IMR-90 (cell line): ENCODE results near the gene CD6. TPM values are rescaled to one million over a fixed set of nuclear protein-coding genes. Genes with fewer than 3 reads are reported as not detected.

Experiments
- ATAC-seq: fragments of 200-7000 bp; cut with Tn5 transposase; 2 replicates; pipeline ENCODE4 v1.9.1; 2020; ENCODE audit warnings: low read depth, mild to moderate bottlenecking, moderate library complexity
- BruUV-seq: library from RNA; stranded (reverse); fragments of 400-500 nt; replicated peaks from 2 replicates; lab custom pipeline; 2021; lab: Mats Ljungman, UMichigan
- CTCF ChIA-PET: fragments of 300-600 bp; formaldehyde crosslinking; extraction: SDS; loops from one replicate; lab custom pipeline; 2021; ENCODE audit warnings: antibody characterized with exemption; lab: Yijun Ruan, JAX
- POLR2A ChIA-PET: fragments of 300-600 bp; sonication (Branson Sonifier 250); formaldehyde crosslinking; loops from one replicate; lab custom pipeline; 2022; ENCODE audit warnings: antibody characterized with exemption; ENCODE audit not compliant: unreplicated experiment; lab: Charles Lee
- DNase-seq: peaks from one replicate; pipeline ENCODE4 v3.0.0; 2013
- H2AFZ ChIP-seq: replicated peaks from 2 replicates; pipeline ENCODE3; 2013; ENCODE audit warnings: low read length, mild to moderate bottlenecking; ENCODE audit not compliant: poor library complexity
- H2AK5ac ChIP-seq: 2 replicates; pipeline ENCODE4 v1.6.1; 2013; ENCODE audit warnings: low read depth, low read length, inconsistent platforms
- H2AK9ac ChIP-seq: replicated peaks from 2 replicates; pipeline ENCODE3; 2013; ENCODE audit warnings: mild to moderate bottlenecking, low read depth, low read length, moderate library complexity; ENCODE audit not compliant: poor library complexity
- H2BK120ac ChIP-seq: 2 replicates; pipeline ENCODE4 v1.6.1; 2013; ENCODE audit warnings: low read depth, low read length, inconsistent platforms
- H2BK15ac ChIP-seq: 3 replicates; pipeline ENCODE4 v1.6.1; 2013; ENCODE audit warnings: low read depth, low read length, inconsistent platforms
- H2BK20ac ChIP-seq: 2 replicates; pipeline ENCODE4 v1.6.1; 2013; ENCODE audit warnings: low read depth, mild to moderate bottlenecking, inconsistent platforms, low read length, moderate library complexity
- H2BK5ac ChIP-seq: 2 replicates; pipeline ENCODE4 v1.6.1; 2013; ENCODE audit warnings: mild to moderate bottlenecking, low read depth, low read length, inconsistent platforms; ENCODE audit not compliant: poor library complexity, severe bottlenecking
- H3K14ac ChIP-seq: replicated peaks from 2 replicates; pipeline ENCODE4 v1.6.1; 2013; ENCODE audit warnings: low read depth, low read length, inconsistent platforms
- H3K18ac ChIP-seq: 2 replicates; pipeline ENCODE4 v1.6.1; 2013; ENCODE audit warnings: low read depth, low read length, control low read depth
- H3K23ac ChIP-seq: 2 replicates; pipeline ENCODE4 v1.6.1; 2013; ENCODE audit warnings: low read depth, low read length, inconsistent platforms
- H3K27ac ChIP-seq: 2 replicates; pipeline ENCODE4 v1.5.1; 2013; ENCODE audit warnings: mild to moderate bottlenecking, control low read depth, low read length; ENCODE audit not compliant: insufficient read depth
- H3K27me3 ChIP-seq: 2 replicates; pipeline ENCODE4 v1.6.1; 2013; ENCODE audit warnings: low read length; ENCODE audit not compliant: control insufficient read depth, insufficient read depth
- H3K36me3 ChIP-seq: 2 replicates; pipeline ENCODE4 v1.6.1; 2013; ENCODE audit warnings: low read length, mixed read lengths; ENCODE audit not compliant: control insufficient read depth, insufficient read depth
- H3K4ac ChIP-seq: 2 replicates; pipeline ENCODE4 v1.6.1; 2013; ENCODE audit warnings: low read depth, low read length, inconsistent platforms
- H3K4me1 ChIP-seq: 2 replicates; pipeline ENCODE4 v1.6.1; 2013; ENCODE audit warnings: low read length, mixed read lengths; ENCODE audit not compliant: control insufficient read depth, insufficient read depth
- H3K4me2 ChIP-seq: 2 replicates; pipeline ENCODE4 v1.6.1; 2013; ENCODE audit warnings: low read depth, mild to moderate bottlenecking, control low read depth, low read length, moderate library complexity
- H3K4me3 ChIP-seq: 2 replicates; pipeline ENCODE4 v1.5.1; 2013; ENCODE audit warnings: low read depth, mild to moderate bottlenecking, control low read depth, low read length, moderate library complexity; ENCODE audit not compliant: insufficient read depth
- H3K56ac ChIP-seq: 2 replicates; pipeline ENCODE4 v1.6.1; 2013; ENCODE audit warnings: low read length, inconsistent platforms; ENCODE audit not compliant: insufficient read depth; ENCODE audit errors: extremely low read depth
- H3K79me1 ChIP-seq, 2 experiments: 2 replicates each; pipeline ENCODE4 v1.6.1; 2013; ENCODE audit warnings: low read length in 2 of 2, inconsistent platforms in 1 of 2, low read depth in 1 of 2
- H3K9ac ChIP-seq: 2 replicates; pipeline ENCODE4 v1.6.1; 2013; ENCODE audit warnings: low read depth, low read length, control low read depth
- H3K9me1 ChIP-seq: 2 replicates; pipeline ENCODE4 v1.6.1; 2013; ENCODE audit warnings: low read length, inconsistent platforms; ENCODE audit not compliant: insufficient read depth
- H3K9me3 ChIP-seq: 2 replicates; pipeline ENCODE4 v1.6.1; 2013; ENCODE audit warnings: low read length; ENCODE audit not compliant: control insufficient read depth, insufficient read depth
- H4K20me1 ChIP-seq: 2 replicates; pipeline ENCODE4 v1.6.1; 2013; ENCODE audit warnings: low read length, inconsistent platforms; ENCODE audit not compliant: insufficient read depth
- H4K5ac ChIP-seq: 2 replicates; pipeline ENCODE4 v1.6.1; 2013; ENCODE audit warnings: mild to moderate bottlenecking, low read depth, low read length, control low read depth
- H4K8ac ChIP-seq, 2 experiments: 2 replicates each; pipeline ENCODE4 v1.6.1; 2013; ENCODE audit warnings: low read depth in 2 of 2, low read length in 2 of 2, control low read depth in 1 of 2, inconsistent platforms in 1 of 2
- H4K91ac ChIP-seq: 2 replicates; pipeline ENCODE4 v1.6.1; 2013; ENCODE audit warnings: low read depth, low read length, inconsistent platforms; ENCODE audit not compliant: insufficient read depth
- BHLHE40 ChIP-seq: fragments of 150-350 bp; IDR thresholded peaks from 2 replicates; pipeline ENCODE4 v1.6.1; 2016; ENCODE audit warnings: mild to moderate bottlenecking, low read depth, low read length
- CEBPB ChIP-seq: IDR thresholded peaks from 2 replicates; pipeline ENCODE4 v1.6.1; 2012; ENCODE audit warnings: low read depth, low read length, improper control_type of control experiment
- CHD1 ChIP-seq: IDR thresholded peaks from 2 replicates; pipeline ENCODE4 v1.6.1; 2012; ENCODE audit warnings: low read depth, low read length, improper control_type of control experiment
- CTCF ChIP-seq: conservative IDR thresholded peaks from 2 replicates; pipeline ENCODE4 v1.5.1; 2012; ENCODE audit warnings: mild to moderate bottlenecking, low read depth, low read length, improper control_type of control experiment
- FOS ChIP-seq: fragments of 150-350 bp; IDR thresholded peaks from 2 replicates; pipeline ENCODE4 v1.6.1; 2016; ENCODE audit warnings: low read depth, low read length
- MAFK ChIP-seq: IDR thresholded peaks from 2 replicates; pipeline ENCODE4 v1.6.1; 2012; ENCODE audit warnings: low read depth, low read length, improper control_type of control experiment
- MAZ ChIP-seq: IDR thresholded peaks from 2 replicates; pipeline ENCODE4 v1.6.1; 2012; ENCODE audit warnings: low read depth, mild to moderate bottlenecking, low read length, improper control_type of control experiment, moderate library complexity, borderline replicate concordance
- MXI1 ChIP-seq: IDR thresholded peaks from 2 replicates; pipeline ENCODE4 v1.6.1; 2012; ENCODE audit warnings: low read depth, mild to moderate bottlenecking, low read length, moderate library complexity, borderline replicate concordance
- NFE2L2 ChIP-seq: fragments of 150-350 bp; IDR thresholded peaks from 2 replicates; pipeline ENCODE4 v1.6.1; 2016; ENCODE audit warnings: low read depth, mild to moderate bottlenecking, low read length
- POLR2A ChIP-seq: IDR thresholded peaks from 2 replicates; pipeline ENCODE4 v1.6.1; 2012; ENCODE audit warnings: mild to moderate bottlenecking, low read depth, low read length
- RAD21 ChIP-seq: IDR thresholded peaks from 2 replicates; pipeline ENCODE4 v1.6.1; 2012; ENCODE audit warnings: low read length, improper control_type of control experiment
- RCOR1 ChIP-seq: IDR thresholded peaks from 2 replicates; pipeline ENCODE4 v1.6.1; 2012; ENCODE audit warnings: mild to moderate bottlenecking, low read length, improper control_type of control experiment; ENCODE audit not compliant: insufficient replicate concordance
- RFX5 ChIP-seq: IDR thresholded peaks from 2 replicates; pipeline ENCODE4 v1.8.0; 2012; ENCODE audit warnings: low read depth, mild to moderate bottlenecking, low read length, moderate library complexity
- SMC3 ChIP-seq: fragments of 150-350 bp; IDR thresholded peaks from 2 replicates; pipeline ENCODE4 v1.6.1; 2016; ENCODE audit warnings: low read depth, mild to moderate bottlenecking, antibody characterized with exemption, low read length, moderate library complexity
- USF2 ChIP-seq: fragments of 150-350 bp; IDR thresholded peaks from 2 replicates; pipeline ENCODE4 v1.6.1; 2017; ENCODE audit warnings: mild to moderate bottlenecking, antibody characterized with exemption, low read length, low read depth
- WGBS, 2 experiments: methylation state at CpG; one replicate each; pipeline versions ENCODE4 v1.1.5 to v1.1.7; 2013; ENCODE audit warnings: missing lambda C conversion rate in 2 of 2; ENCODE audit not compliant: insufficient read length in 1 of 2; ENCODE audit errors: extremely low coverage in 2 of 2; 5-methylcytosine and 5-hydroxymethylcytosine counted together
- dilution Hi-C: fragments of 300-500 bp; cut with HindIII; formaldehyde crosslinking; loops from one replicate; pipeline ENCODE4 v1.14.3; 2018; ENCODE audit warnings: low sequenced_read_pairs; ENCODE audit not compliant: unreplicated experiment
- in situ Hi-C: fragments of 300-500 bp; cut with MboI; formaldehyde crosslinking; loops from 3 replicates; pipeline ENCODE4 v1.14.3; 2019; ENCODE audit warnings: low sequenced_read_pairs, inconsistent platforms, mixed read lengths
- intact Hi-C: fragments of 100-400 bp; cut with micrococcal nuclease; formaldehyde crosslinking; loops from 2 replicates; pipeline ENCODE4 v1.10.0; 2022
- polyA plus RNA-seq, 3 experiments: library from polyadenylated mRNA; depleted of rRNA; stranded (reverse); fragments of >200 nt; gene quantifications; 2 replicates each; pipeline ENCODE4 v1.2.3, GENCODE V29; 2012; ENCODE audit warnings: low replicate concordance in 1 of 3
- total RNA-seq: library from RNA; depleted of rRNA; stranded (reverse); fragments of >200 nt; gene quantifications from 2 replicates; pipeline ENCODE4 v1.2.3, GENCODE V29; 2012
- TF ChIP-seq, protein P1 (sequence below): fragments of 150-350 bp; IDR thresholded peaks from 2 replicates; pipeline ENCODE4 v1.6.1; 2016; ENCODE audit warnings: low read depth, mild to moderate bottlenecking, low read length, moderate library complexity, borderline replicate concordance

Gene CD6
- total and polyA plus RNA-seq, 2 of the 4 experiments (the other 2 are of a cell fraction), result not detected

- DNase-seq, result no peak
- Histone ChIP-seq H3K4ac (no peak overlapping the region), H3K4me2 (no peak overlapping the region), H3K14ac (no peak overlapping the region), H2BK5ac (no peak overlapping the region), H3K18ac (no peak overlapping the region), H4K8ac (no peak overlapping the region), H3K27me3 (peaks cover 36% of the 10 kb centered on the region), H3K56ac (no peak overlapping the region), H4K5ac (no peak overlapping the region), H3K27ac (no peak overlapping the region), H3K36me3 (no peaks in the 10 kb centered on the region), H2AFZ (no peak overlapping the region), H3K9ac (no peak overlapping the region), H2AK5ac (no peak overlapping the region), H2BK20ac (no peak overlapping the region), H3K79me1 (no peaks in the 10 kb centered on the region), H4K20me1 (no peaks in the 10 kb centered on the region), H2BK15ac (no peak overlapping the region), H3K4me1 (no peaks in the 10 kb centered on the region), H2BK120ac (no peak overlapping the region), H3K23ac (no peak overlapping the region), H3K9me3 (no peaks in the 10 kb centered on the region; the same call in 1 of the 2 replicates), H2AK9ac (no peak overlapping the region), H3K9me1 (no peaks in the 10 kb centered on the region; the same call in 1 of the 2 replicates), H4K91ac (no peak overlapping the region), H3K4me3 (no peak overlapping the region)
- ChIA-PET CTCF (interaction anchor here (1.5 kb wide), 1 partner anchor 221 kb away, joined by 4 read pairs; no protein-coding TSS in a partner anchor), POLR2A (no interaction called here)
- in situ Hi-C loops, result no loop called here
- no peak for TF ChIP-seq RFX5
- no peak for TF ChIP-seq CEBPB
- TF ChIP-seq POLR2A, result no peak
- no peak for TF ChIP-seq RAD21
- no peak for TF ChIP-seq MAFK
- TF ChIP-seq MXI1, result no peak
- no peak for TF ChIP-seq RCOR1
- TF ChIP-seq NFE2L2, result no peak
- no peak for TF ChIP-seq FOS
- no peak for TF ChIP-seq BHLHE40
- TF ChIP-seq USF2, result no peak
- no peak for TF ChIP-seq CTCF
- no peak for TF ChIP-seq MAZ
- TF ChIP-seq CHD1, result no peak
- TF ChIP-seq, protein P1, sequence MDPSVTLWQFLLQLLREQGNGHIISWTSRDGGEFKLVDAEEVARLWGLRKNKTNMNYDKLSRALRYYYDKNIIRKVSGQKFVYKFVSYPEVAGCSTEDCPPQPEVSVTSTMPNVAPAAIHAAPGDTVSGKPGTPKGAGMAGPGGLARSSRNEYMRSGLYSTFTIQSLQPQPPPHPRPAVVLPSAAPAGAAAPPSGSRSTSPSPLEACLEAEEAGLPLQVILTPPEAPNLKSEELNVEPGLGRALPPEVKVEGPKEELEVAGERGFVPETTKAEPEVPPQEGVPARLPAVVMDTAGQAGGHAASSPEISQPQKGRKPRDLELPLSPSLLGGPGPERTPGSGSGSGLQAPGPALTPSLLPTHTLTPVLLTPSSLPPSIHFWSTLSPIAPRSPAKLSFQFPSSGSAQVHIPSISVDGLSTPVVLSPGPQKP, result no peak
- TF ChIP-seq SMC3, result no peak
- WGBS, 2 experiments, result no CpG with 5 or more reads among the region's 4 CpGs
- dilution Hi-C loops, result no loop called here
- ATAC-seq, result no peak
- BruUV-seq, result no TSS peak
- intact Hi-C loops, result loop anchor here (5.0 kb wide), 1 partner anchor 135 kb away; no protein-coding TSS in a partner anchor
These were observed 4.6 kb upstream of the CD6 start for GRCh38 chr11:60966890-60967289.
